ENCODE results near the gene RPS6KL1.

RPS6KL1 gene

DNA sequence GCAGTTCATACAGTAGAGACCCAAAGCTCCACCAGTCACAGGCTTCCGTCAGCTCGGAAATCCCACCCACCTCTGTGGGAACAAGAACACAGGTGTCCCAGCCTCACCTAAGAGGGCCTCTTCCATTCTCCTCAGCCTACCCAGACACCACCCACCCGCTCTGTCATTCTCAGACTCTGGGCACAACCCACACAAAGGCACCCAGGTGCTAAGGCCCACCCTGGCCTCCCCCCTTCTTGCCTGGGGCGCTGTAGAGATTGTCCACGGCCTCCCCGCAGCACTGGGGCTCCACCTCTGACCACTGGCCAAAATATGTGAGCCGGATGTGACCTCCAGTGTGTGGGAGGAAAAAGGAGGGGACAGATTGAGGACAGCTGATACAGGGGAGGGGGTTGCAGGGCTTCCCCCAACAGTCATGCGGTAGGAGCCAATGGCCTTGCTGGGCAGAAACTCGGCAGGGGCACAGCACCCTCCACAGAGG lies 14.2 kb downstream of the RPS6KL1 start:
- no peak overlapping the region; a peak in 2 of 22 replicates for H3K9ac ChIP-seq
- no peak overlapping the region for H3K4me2 ChIP-seq
- no peaks in the 10 kb centered on the region for H3K27me3 ChIP-seq
- H3K36me3 ChIP-seq = peaks cover 7 to 28% (median 19%) of the 10 kb centered on the region in 11 experiments; a peak in 19 of 22 replicates
- peaks cover 0 to 47% (median 17%) of the 10 kb centered on the region in 11 experiments; a peak in 17 of 22 replicates for H4K20me1 ChIP-seq
- peaks cover 20 to 47% (median 40%) of the 10 kb centered on the region in 10 experiments for H3K4me1 ChIP-seq
- H3K4me3 ChIP-seq = no peak overlapping the region
- H3K9me3 ChIP-seq (replicated peaks in 1 of 11) = no peaks in the 10 kb centered on the region
- TF ChIP-seq Cebpa-rat (IDR thresholded peaks at IDR 0.05) = no peak
- H3K27ac ChIP-seq = no peak overlapping the region

DNA sequence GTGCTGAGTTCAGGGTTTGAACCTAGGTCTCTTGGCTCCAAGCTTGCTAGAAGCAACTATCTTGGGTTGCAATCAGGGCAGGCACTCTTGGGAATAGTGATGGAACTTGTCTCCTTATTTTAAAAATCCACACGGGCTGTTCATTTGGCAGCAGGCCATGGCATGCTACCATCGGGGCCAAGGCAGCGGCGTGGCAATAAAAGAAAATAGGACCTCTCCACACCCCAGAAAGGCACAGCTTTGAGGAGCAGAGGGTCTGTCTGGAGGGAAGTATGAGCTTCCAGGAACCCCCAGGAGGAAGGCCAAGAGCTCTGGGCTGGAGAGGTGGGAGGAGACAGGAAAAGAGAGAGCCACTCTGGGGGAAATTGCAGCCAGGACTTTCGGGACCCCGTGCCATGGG lies 15.3 kb downstream of the RPS6KL1 start:
- Histone ChIP-seq H3K27me3 (no peaks in the 10 kb centered on the region), H3K4me3 (no peak overlapping the region), H3K27ac (peak overlapping the region in 7 of 11 experiments; percentile 9 to 56 (median 24); a peak in 7 of 22 replicates), H3K4me1 (peaks cover 20 to 46% (median 40%) of the 10 kb centered on the region in 10 experiments), H3K4me2 (peak overlapping the region; percentile 20 to 74 (median 61); a peak in 19 of 22 replicates), H3K9ac (peak overlapping the region in 7 of 11 experiments; percentile 4 to 53 (median 23); a peak in 5 of 22 replicates), H4K20me1 (peaks cover 0 to 54% (median 20%) of the 10 kb centered on the region in 11 experiments; a peak in 18 of 22 replicates), H3K36me3 (peaks cover 13 to 38% (median 28%) of the 10 kb centered on the region in 11 experiments), H3K9me3 (replicated peaks in 1 of 11) (no peaks in the 10 kb centered on the region)
- TF ChIP-seq Cebpa-rat (IDR thresholded peaks at IDR 0.05) = no peak

DNA sequence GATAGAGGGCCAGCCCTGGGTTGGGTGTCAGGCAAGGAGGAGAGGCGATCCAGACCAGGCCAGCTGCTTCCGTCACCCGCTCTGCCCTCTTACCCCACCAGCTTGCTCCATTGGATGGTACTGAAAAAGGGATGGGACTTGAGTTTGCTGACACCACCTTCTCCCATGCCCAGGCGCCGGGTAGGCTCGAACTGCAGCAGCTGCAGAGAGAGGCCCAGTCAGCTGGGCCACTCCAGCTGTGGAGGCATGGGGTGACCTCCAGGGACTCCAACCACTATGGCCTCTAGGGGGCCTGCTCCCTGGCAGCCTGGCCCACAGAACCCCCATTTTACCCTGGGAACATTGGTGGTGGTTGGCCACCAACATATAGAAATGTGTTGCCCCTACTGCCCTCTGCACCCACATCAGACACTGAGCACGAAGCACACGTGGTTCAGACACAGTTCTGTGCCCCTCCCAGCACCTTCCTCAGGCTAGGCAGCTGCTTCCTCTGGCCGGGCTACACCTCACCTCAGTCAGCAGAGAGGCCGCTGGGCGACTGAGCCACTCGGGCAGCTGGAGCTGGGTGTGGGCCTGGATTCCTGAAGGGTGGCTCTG lies 16.0 kb downstream of the RPS6KL1 start:
- H3K36me3 ChIP-seq = peaks cover 20 to 45% (median 35%) of the 10 kb centered on the region in 11 experiments
- H3K4me3 ChIP-seq = no peak overlapping the region
- peaks cover 20 to 46% (median 40%) of the 10 kb centered on the region in 10 experiments for H3K4me1 ChIP-seq
- TF ChIP-seq Cebpa-rat (IDR thresholded peaks at IDR 0.05) = no peak
- H3K9me3 ChIP-seq (replicated peaks in 1 of 11) = no peaks in the 10 kb centered on the region
- peak overlapping the region in 8 of 11 experiments; percentile 2 to 53 (median 24); a peak in 5 of 22 replicates for H3K9ac ChIP-seq
- peaks cover 0 to 61% (median 25%) of the 10 kb centered on the region in 11 experiments; a peak in 18 of 22 replicates for H4K20me1 ChIP-seq
- H3K27me3 ChIP-seq = no peaks in the 10 kb centered on the region
- peak overlapping the region in 7 of 11 experiments; percentile 9 to 56 (median 24); a peak in 10 of 22 replicates for H3K27ac ChIP-seq
- peak overlapping the region; percentile 20 to 74 (median 61); a peak in 21 of 22 replicates for H3K4me2 ChIP-seq

DNA sequence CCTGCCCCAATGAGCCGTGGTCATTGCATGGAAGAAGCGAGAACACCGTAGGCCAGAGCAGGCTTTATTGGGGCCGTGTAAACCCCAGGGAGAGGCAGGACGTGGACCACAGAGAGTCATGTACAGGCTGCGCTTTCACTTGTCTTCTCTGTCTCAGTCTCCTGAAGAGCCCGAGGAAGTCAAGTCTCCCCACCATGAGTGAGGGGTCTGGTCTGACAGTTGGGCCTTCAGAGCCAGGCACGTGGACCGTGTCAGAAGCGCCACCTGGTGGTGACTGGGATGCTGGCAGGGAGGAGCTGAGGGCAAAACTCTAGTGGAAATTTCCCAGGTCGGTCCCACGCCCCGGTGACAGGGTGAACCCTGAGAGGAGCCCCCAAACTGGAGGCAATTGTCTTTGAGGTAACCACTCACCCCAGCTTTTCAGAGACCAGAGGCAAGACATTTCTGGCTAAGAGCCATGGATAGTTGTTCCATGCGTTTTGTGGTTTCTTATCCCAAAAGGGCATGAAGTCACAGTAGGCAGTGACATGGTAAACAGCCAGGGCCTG lies 17.4 kb downstream of the RPS6KL1 start:
- H3K9me3 ChIP-seq (replicated peaks in 1 of 11) = no peaks in the 10 kb centered on the region
- H3K4me1 ChIP-seq = peaks cover 20 to 41% (median 36%) of the 10 kb centered on the region in 10 experiments
- peaks cover 0 to 74% (median 34%) of the 10 kb centered on the region in 11 experiments; a peak in 19 of 22 replicates for H4K20me1 ChIP-seq
- TF ChIP-seq Cebpa-rat (IDR thresholded peaks at IDR 0.05) = no peak
- peak overlapping the region in 3 of 11 experiments; percentile 22 to 35 (median 32); a peak in 4 of 22 replicates for H3K9ac ChIP-seq
- peak overlapping the region in 9 of 11 experiments; percentile 3 to 53 (median 40); a peak in 14 of 22 replicates for H3K4me2 ChIP-seq
- H3K27ac ChIP-seq = peak overlapping the region in 3 of 11 experiments; percentile 10 to 47 (median 24); a peak in 3 of 22 replicates
- H3K4me3 ChIP-seq = no peak overlapping the region
- no peaks in the 10 kb centered on the region for H3K27me3 ChIP-seq
- H3K36me3 ChIP-seq = peaks cover 34 to 59% (median 49%) of the 10 kb centered on the region in 11 experiments

DNA sequence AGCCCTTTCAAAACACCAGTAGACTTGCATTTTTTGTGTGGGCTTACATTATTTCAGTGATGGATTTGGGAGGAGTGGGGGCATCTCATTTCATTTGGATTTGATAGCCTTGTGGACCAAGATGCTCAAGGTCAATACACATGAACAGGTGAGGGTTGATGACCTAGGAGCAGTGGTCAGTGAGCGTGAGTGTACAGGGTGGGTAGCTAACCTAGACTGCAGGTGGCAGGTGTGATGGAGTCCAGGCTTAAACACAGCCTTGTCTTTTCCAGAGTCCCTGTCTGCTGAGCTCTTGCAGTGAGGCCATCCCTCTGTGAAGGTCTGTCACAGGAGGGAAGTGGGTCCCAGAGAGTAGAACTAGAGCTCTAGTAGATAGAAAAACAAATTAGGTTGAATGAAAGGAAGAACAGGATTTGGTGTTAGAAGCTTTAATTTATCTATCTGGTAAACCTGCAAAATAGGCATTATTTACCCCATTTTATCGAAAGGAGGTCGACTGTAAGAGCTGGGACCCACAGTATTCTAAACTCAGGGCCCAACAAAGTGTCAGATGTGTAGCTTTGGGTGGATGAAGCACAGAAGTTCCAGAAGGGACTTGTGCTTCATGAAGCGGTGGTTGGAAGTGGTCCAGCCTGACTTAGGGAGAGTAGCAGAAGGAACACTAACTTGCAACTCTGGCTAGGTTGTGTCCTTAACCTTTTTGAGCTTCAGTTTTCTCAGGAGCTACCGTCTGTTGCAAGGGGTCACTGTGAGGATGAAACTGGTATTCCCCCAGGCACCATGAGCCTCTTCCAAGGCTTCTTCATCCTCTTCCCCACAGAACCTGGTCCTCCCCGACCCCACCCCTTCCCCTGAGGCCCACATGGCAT lies 18.2 kb downstream of the RPS6KL1 start:
- TF ChIP-seq Cebpa-rat (IDR thresholded peaks at IDR 0.05) = no peak
- Histone ChIP-seq H3K4me1 (peaks cover 20 to 39% (median 33%) of the 10 kb centered on the region in 10 experiments), H3K9me3 (replicated peaks in 1 of 11) (no peaks in the 10 kb centered on the region), H3K9ac (no peak overlapping the region; a peak in 1 of 22 replicates), H3K4me3 (no peak overlapping the region), H3K4me2 (peak overlapping the region in 7 of 11 experiments; percentile 9 to 53 (median 50); a peak in 9 of 22 replicates), H3K27ac (no peak overlapping the region; a peak in 1 of 22 replicates), H3K36me3 (peaks cover 42 to 67% (median 57%) of the 10 kb centered on the region in 11 experiments), H4K20me1 (peaks cover 0 to 82% (median 38%) of the 10 kb centered on the region in 11 experiments; a peak in 19 of 22 replicates), H3K27me3 (no peaks in the 10 kb centered on the region)

DNA sequence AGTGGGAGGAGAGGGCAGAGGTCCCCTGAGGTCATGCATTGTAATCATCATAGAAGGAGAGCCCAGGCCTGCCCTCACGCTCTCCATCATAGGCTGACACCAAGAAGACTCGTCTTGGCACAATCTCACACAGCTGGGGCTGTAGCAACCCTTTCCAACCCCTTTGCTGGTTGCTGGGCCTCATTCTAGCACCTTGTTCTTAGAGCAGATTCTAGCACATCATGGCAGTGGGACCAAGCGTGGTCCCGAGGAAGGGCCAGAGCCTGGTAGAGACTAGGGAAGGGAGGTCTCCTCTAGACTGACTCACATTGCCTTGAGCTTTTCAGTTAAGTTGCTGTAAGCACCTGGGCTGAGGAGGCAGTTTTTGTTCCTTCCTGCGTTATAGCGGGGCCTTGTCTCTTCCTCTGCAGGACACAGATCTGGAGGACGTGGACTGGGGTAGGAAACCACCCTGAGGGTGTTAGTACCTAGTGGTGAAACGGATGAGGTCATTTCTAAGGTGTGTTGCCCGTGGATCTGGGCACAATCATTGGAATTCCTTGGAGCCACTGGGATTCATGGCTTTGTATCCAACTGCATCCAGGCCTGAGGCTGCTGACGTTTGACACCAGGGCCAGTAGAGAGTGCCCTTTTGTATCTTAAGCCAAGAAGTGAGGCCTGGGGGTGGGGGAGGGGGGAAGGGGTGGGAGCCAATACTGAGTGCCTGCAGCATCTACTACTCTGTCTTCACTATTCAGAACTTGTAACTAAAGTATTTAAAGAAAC lies 19.9 kb downstream of the RPS6KL1 start:
- Histone ChIP-seq H3K36me3 (peaks cover 59 to 84% (median 74%) of the 10 kb centered on the region in 11 experiments), H4K20me1 (peaks cover 0 to 87% (median 39%) of the 10 kb centered on the region in 11 experiments; a peak in 19 of 22 replicates), H3K27me3 (no peaks in the 10 kb centered on the region), H3K9me3 (replicated peaks in 1 of 11) (no peaks in the 10 kb centered on the region), H3K4me2 (no peak overlapping the region), H3K9ac (no peak overlapping the region), H3K4me3 (no peak overlapping the region), H3K27ac (no peak overlapping the region), H3K4me1 (peaks cover 20 to 36% (median 30%) of the 10 kb centered on the region in 10 experiments)
- no peak for TF ChIP-seq Cebpa-rat (IDR thresholded peaks at IDR 0.05)

DNA sequence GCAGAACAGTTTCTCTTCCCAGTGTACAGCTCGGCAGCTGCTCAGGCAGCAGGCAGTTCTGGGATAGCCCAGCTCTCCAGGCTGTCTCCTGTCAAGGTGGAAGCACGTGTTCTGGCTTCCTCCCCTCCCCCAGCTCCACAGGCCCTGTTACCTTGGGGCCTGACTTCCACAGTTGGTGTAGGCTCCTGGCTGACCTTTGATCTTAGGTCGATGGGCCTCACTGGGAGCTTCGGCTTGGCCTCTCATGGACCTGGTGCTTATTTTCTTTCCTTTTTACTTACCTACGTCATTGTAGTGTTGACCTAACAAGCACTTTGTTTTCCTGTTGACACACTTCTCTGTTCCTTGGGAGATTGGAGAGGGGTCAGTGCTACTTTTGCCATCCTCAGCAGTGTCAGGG lies 24.4 kb downstream of the RPS6KL1 start:
- H3K9ac ChIP-seq = no peak overlapping the region
- no peak for TF ChIP-seq Cebpa-rat (IDR thresholded peaks at IDR 0.05)
- H3K36me3 ChIP-seq = peaks cover 95 to 98% (median 98%) of the 10 kb centered on the region in 11 experiments
- H4K20me1 ChIP-seq = peaks cover under 1 to 90% (median 62%) of the 10 kb centered on the region in 11 experiments; a peak in 18 of 22 replicates
- no peak overlapping the region for H3K4me3 ChIP-seq
- peaks cover 8 to 17% (median 12%) of the 10 kb centered on the region in 10 experiments for H3K4me1 ChIP-seq
- no peaks in the 10 kb centered on the region for H3K9me3 ChIP-seq (replicated peaks in 1 of 11)
- no peaks in the 10 kb centered on the region for H3K27me3 ChIP-seq
- no peak overlapping the region for H3K4me2 ChIP-seq
- H3K27ac ChIP-seq = no peak overlapping the region

DNA sequence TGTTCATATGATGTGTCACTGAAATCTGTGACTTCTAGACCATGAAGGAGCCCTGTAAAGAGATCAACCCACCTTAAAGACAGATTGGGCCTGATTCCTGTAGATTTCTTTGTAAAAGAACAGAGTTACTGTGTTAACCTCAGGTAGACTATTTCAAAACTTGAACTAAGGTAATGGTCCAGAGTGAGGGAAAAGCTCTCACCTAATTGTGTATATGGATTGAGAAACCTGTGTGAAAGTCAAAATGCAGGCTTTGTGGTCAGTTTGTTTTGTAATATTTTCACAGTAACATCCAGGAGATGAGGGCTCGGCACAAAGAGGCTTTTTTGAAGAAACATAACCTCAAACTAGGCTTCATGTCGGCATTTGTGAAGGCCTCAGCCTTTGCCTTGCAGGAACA lies 25.0 kb downstream of the RPS6KL1 start:
- Histone ChIP-seq H3K9me3 (replicated peaks in 1 of 11) (no peaks in the 10 kb centered on the region), H3K4me3 (no peak overlapping the region), H3K36me3 (peaks cover 96 to 100% (median 100%) of the 10 kb centered on the region in 11 experiments), H3K4me1 (peaks cover 14 to 23% (median 18%) of the 10 kb centered on the region in 10 experiments), H4K20me1 (peaks cover 7 to 93% (median 66%) of the 10 kb centered on the region in 11 experiments; a peak in 21 of 22 replicates), H3K9ac (no peak overlapping the region), H3K4me2 (no peak overlapping the region), H3K27me3 (no peaks in the 10 kb centered on the region), H3K27ac (no peak overlapping the region)
- TF ChIP-seq Cebpa-rat (IDR thresholded peaks at IDR 0.05) = no peak

Measured in BLaER1 treated with 17β-estradiol and CSF1 and Interleukin-3, amounts not matched to agents 10 nM and 100 nM (cell line).